GM21786 (cell line): ENCODE results near the gene ZMYND15.

Experiments used
- ATAC-seq: cut with Tn5 transposase; IDR thresholded peaks from one replicate; pipeline ENCODE4 v1.9.1; 2021; ENCODE audit not compliant: unreplicated experiment

The ZMYND15 gene

DNA sequence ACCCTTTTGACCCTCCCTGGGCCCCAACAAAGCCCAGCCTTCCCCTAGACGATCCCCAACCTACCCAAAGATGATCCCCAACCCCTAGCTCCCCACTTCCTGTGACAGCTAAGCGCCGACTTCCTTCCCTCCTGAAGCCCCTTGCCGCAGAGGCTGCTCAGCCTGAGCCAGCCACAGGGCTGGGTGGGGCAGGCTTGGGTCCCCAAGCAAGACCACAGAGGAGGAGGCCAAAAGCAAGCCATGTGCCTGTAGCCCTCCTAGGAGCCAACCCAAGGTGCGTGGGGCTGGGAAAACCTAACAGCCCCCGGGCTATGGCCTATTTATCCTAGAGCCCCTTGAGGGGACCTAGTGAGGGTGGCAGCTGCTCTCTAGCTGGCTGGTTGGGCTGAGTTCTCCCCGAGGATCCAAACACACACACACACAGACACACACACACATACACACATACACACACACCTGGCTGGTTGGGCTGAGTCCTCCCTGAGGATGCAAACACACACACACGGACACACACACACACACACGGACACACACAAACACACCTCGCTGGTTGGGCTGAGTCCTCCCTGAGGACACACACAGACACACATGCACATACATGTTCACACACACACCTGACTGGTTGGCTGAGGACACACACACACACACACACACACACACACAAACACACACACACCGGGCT, 24.4 kb upstream of the ZMYND15 start:
- no peak for ATAC-seq

DNA sequence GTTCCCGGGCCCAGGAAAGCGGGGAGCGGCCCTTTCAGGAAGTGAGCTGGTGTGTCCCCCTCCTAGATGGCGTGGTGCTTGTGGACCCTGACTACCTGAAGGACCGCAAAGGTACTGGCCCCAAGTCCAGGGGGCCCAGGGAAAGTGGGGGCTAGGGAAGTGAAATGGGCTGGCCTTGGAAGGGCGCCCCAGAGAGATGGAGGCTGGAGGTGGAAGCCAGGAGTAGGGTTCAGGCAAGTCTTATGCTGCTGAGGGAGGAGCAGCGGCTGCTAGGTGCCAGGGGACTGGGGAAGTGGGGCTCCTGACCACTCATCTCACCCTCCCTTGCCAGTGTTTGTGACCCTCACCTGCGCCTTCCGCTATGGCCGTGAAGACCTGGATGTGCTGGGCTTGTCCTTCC, 23.6 kb upstream of the ZMYND15 start:
- no peak for ATAC-seq

DNA sequence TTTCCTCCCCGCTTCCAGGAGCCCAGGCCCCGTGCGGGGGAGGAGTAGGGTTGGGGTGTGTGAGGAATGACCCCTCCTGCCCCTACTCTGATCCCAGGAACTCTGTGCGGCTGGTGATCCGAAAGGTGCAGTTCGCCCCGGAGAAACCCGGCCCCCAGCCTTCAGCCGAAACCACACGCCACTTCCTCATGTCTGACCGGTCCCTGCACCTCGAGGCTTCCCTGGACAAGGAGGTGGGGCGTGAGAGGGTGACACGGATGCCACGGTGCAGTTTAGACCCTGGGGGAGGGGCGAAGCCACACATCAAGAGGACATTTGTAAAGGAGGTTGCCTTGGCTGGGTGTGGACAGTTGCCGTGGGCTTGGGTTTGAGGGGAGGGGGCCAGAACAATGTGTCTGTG, 21.8 kb upstream of the ZMYND15 start:
- ATAC-seq, result no peak

DNA sequence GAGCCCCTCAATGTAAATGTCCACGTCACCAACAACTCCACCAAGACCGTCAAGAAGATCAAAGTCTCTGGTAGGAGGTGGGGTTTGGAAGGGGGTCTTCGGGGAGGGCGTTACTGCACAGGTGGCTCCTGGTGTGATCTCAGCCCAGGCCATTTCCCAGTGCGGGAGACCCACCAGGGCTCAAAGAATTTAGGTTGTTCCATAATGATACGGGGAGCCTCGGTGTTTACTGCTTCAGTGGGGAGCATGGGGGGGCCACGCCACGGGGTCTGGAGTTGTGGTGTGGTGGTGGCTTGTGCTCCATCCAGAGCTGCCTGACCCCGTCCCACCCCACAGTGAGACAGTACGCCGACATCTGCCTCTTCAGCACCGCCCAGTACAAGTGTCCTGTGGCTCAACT, 21.4 kb upstream of the ZMYND15 start:
- no peak for ATAC-seq

DNA sequence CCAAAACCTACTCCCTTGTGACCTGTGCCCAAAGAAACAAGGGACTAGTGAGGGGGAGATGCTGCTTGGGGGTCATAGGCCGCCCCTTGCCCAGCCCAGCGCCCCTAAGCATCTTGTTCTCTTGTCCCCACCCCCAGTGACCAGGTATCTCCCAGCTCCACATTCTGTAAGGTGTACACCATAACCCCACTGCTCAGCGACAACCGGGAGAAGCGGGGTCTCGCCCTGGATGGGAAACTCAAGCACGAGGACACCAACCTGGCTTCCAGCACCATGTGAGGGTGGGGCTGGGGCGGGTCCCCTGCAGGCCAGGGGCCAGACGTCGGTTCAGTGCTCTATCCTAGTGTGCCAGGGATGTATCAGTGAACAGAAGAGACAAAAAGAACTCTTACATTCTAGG, 20.5 kb upstream of the ZMYND15 start:
- ATAC-seq, result no peak

DNA sequence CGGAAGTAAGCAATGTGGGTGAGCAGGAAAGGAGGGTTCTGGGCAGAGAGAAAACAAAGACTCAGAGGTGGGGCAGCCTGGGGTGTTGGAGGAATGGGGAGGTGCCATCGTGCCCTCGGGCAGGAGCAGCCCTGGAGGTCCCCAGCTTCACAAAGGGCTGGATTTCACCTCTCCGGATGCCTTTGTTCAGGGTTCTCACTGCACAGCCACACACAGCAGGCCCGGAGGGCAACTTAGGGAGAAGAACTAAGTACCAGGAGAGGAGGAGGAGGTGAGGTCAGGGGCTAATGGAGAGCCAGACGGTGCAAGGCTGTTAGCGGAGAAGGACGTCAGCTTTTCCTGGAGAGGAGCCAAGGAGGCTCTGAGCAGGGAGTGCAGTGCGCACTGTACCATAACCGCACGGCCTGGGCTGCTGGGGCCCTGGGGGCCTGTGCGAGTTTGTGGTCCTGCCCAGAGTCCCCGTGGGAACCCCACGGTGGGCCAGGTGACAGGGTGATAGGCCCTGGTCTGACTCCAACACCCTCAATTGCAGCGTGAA, 19.9 kb upstream of the ZMYND15 start:
- no peak for ATAC-seq

DNA sequence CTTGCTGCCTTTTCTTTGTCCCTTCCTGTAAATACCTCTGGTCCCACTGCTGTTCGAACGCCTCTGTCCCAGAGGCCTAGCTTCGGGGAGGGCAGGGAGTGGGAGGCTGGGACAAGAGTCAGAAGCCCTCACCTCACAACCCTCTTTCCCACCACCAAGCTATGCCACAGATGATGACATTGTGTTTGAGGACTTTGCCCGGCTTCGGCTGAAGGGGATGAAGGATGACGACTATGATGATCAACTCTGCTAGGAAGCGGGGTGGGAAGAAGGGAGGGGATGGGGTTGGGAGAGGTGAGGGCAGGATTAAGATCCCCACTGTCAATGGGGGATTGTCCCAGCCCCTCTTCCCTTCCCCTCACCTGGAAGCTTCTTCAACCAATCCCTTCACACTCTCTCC, 18.8 kb upstream of the ZMYND15 start:
- ATAC-seq, result no peak

DNA sequence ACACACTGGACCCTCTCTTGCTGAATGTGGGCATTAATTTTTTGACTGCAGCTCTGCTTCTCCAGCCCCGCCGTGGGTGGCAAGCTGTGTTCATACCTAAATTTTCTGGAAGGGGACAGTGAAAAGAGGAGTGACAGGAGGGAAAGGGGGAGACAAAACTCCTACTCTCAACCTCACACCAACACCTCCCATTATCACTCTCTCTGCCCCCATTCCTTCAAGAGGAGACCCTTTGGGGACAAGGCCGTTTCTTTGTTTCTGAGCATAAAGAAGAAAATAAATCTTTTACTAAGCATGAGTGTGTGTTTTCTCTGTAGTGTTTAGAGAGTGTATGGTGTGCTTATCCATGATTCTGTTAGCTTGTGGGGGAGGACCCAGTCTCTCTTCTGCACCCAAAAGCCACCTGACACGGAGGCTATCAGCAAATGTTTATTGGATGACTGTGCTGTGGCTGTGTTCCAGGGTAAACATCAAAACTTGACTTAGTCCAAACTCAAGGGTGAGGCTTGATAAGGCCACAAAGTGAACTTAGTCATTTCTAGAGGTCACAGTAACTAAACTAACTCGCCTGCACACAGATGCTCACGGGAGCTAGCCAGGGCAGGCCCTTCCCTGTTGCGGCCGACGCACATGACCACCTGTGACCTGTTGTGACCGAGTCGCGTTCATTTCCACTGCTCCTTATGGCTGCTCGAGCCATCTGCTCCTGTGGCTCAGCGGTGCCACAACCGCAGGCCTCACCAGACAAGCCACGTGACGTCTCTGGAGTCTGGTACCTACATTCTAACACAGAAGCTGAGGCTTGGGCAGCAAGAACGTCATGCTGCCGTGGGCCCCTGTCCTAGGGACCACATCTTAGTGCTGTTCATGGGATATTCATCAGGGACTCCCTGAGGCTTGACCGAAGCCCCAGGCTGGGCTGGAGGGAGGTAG, 18.2 kb upstream of the ZMYND15 start:
- ATAC-seq, result no peak

DNA sequence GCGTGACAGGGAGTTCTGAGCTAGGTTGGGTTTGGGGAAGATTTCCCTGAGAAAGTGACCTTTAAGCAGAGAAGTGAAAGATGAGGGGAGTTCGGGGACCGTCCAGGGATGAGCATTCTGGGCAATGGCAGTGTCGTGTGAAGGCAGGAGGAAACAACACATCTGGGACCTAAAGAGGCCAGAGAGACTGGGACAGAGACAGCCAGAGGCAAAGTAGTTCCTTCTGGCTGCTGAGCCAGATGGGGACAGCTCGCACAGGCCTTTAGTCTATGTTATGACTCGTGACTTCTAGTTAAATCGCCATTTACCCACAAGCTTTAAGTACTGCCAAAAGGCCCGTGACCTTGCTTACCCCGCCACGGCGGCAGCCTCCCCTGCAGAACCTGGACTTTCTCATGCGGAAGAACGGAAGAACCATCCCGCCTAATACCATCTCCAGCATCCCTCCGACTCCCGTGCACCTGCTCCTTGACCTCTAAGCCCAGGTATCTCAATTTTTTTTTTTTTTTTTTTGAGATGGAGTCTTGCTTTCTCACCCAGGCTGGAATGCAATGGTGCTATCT, 16.9 kb upstream of the ZMYND15 start:
- no peak for ATAC-seq

DNA sequence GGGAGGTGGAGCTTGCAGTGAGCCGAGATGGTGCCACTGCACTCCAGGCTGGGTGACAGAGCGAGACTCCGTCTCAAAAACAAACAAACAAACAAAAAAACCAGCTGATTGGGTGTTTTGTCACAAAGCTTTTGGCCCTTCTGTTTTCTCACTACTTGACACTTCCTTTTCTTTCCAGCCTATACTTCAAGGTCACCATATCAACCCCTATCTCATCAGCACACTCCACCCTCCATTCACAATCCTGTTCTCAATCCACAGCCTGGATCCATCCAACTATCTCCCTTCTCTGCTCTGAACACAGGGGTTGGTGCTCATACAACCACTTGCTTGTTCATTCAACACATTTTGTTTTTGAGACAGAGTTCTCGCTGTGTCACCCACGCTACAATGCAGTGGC, 15.0 kb upstream of the ZMYND15 start:
- no peak for ATAC-seq

DNA sequence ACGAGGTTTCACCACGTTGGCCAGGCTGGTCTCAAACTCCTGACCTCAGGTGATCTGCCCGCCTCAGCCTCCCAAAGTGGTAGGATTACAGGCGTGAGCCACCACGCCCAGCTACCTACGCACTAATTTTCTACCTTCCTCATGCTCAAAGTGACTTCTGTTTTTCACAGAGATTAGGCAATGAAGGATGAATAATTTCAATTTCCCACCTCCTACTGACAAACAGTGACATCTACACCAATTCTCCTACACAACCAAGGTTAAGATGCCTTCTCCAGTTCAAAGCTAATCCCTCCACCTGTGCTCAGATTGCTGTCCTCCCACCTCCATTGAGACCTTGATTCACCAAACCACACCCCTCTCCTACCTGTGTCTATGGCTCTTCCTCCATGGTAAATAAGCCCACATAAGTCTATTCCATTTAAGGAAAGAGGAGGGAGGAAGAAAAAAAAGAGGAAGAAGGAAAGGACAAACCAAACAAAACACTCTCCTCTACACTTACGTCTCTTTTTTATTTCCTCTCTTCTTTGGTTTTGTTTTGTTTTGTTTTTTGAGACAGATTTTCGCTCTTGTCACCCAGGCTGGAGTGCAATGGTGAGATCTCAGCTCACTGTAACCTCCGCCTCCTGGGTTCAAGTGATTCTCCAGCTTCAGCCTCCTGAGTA, 13.9 kb upstream of the ZMYND15 start:
- no peak for ATAC-seq

DNA sequence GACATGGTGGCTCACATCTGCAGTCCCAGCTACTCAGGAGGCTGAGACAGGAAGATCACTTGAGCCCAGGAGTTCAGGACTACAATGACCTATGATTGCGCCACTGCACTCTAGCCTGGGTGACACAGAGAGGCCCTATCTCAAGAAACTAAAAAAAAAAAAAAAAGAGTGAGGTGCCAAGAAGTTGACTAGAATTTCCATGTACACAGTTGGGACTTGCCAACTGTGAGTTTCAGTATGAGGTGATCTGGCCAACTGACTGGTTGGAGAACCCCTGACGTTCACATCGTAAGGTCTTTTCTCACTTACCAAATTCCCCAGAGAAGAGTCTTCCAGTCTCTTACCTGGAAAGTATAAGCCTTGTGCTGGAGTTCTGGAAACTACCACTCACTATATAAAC, 11.5 kb upstream of the ZMYND15 start:
- ATAC-seq, result no peak

DNA sequence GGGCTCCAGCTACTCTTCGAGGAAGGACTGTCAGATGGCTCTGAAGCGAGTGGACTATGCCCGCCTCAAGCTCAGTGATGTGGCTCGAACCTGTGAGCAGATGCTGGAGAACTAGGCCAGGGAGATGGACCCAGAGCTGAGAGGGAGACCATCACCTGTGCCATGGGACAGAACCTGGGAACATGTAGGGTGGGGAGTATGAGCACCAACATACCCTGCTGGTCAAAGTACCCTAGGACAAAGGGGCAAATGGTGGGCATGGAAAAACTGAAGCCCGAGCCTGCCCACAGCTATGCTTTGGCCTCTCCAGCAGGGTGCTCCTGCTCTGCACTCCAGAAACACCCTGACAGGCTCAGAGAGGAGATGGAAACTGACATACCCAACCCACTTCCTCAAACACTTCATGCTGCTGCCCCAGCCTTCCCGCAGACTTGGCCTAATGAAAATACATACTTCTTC, 6.5 kb upstream of the ZMYND15 start:
- ATAC-seq, result no peak

DNA sequence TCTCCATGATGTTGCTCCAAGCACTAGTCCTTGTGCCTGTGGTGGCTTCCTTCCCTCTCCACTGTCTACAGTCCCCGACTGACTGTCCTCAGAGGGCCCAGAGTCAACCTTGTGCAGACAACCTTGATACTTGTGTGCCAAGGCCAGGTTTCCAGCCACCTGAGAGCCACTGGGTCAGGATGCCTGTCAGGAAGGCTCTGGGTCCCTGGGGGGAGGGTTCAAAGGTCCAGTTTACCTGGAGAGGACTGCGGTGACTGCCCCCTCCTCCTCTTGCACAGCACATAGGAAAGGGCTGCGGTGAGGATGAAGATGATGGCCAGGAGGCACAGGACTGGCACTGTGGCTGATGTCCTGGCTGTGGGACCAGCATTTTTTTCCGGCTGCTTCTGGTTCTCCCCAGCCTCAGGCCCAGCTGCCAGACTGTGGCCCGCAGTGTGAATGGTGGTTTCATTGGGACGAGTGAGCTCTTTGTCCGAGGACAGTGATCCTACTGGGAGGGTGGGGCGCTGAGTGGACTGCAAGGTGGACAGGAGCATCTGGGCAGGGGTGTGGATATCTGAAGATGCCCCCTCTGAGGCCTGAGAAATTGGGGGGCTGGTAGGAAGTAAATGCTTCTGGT, 4.7 kb upstream of the ZMYND15 start:
- ATAC-seq, result no peak

DNA sequence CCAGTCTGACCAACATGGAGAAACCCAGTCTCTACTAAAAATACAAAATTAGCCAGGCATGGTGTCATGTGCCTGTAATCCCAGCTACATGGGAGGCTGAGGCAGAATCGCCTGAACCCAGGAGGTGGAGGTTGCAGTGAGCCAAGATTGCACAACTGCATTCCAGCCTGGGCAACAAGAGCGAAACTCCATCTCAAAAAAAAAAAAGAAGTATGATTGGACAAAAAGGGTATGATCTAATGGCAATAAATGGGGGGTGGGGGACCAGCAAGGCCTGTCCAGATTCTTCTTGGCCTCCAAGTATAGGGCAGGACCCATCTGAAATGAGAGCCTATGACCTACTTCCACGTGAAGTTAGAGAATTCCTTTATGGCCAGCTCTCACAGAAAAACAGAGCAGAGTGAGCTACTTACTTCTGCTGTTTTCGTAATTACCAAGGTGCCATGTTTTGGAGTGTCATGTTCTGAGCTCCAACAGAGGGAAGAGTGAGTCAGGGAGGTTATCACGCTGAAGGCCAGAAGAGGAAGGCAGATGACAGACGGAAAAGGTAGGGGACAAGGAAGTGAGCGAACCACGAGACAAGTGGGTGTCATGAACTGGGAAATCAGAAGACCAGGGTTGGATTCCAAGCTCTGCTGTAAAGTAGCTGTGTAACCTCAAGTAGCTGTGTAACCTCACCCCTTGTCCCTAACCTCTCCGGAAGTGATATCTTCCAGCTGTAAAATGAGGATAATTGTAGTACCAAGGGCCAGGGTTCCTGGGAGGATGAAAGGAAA, 3.6 kb upstream of the ZMYND15 start:
- ATAC-seq, result no peak

DNA sequence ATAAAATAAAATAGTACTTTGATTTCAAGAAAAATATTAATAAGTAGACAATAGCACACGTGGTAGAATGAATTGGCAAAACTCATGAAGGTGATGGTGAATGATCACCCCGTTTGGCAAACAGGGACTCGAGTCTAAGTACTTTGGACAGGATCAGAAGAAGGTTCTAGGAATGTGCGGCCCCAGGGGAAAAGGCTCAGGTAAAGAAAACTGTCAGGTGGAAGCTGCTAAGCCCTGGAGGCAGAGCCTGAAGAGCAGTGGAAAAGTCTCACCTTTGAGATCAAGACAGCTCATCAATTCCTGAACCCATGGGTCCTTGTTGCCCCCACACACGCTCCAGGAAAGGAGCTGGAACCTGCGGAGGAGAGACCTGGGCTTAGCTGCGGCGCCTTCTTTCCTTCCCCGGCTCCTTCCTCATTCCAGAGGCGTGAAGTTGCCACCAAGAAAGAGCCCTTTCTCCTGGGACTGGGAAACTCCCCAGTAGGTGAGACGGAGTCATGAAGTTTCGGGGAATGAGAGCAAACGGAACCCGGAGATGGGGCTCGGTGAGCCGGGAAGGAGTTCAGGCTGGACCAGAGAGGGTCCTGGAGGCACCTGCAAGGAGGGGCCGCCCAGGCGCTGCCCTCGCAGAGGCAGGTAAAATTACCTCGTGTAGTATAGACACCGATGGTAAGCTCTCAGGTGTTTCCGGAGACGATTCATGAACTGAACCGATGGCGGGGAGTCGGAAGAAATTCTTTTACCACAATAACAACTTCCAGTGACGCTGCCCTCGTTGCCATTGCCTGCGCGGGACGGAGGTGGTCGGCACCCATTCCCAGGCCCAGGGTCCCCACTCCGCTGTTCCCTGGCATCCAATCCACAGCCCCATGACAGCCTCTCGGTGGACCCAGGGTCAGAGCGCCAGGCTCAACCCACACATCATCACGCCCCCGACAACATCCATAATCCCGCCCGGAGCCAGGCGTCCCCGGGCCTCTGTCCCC, 1.2 kb upstream of the ZMYND15 start:
- no peak for ATAC-seq

DNA sequence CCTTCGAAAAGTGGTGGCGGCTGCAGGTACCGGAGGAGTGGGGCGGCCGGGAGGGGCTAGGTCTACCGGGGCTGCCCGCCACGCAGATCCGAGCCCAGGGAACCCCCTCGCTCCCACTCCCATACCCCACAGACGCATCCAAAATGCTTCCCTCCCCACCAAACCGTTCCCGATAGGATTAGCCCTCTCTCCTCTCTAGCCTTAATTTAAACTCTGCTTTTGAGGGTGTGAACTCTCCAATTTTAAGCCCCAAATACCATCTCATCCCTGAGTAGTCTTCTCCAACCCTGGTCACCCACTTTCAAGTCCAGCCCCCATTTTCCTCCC, 355 bp downstream of the ZMYND15 start:
- no peak for ATAC-seq

DNA sequence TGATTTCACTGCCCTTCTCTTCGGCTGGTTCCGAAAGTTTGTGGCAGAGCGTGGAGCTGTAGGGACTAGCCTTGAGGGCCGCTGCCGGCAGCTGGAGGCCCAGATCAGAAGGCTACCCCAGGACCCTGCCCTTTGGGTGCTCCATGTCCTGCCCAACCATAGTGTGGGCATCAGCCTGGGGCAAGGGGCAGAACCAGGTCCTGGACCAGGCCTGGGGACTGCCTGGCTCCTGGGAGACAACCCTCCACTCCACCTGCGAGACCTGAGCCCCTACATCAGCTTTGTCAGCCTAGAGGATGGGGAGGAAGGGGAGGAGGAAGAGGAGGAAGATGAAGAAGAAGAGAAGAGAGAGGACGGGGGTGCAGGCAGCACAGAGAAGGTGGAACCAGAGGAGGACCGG, 951 bp downstream of the ZMYND15 start:
- no peak for ATAC-seq

DNA sequence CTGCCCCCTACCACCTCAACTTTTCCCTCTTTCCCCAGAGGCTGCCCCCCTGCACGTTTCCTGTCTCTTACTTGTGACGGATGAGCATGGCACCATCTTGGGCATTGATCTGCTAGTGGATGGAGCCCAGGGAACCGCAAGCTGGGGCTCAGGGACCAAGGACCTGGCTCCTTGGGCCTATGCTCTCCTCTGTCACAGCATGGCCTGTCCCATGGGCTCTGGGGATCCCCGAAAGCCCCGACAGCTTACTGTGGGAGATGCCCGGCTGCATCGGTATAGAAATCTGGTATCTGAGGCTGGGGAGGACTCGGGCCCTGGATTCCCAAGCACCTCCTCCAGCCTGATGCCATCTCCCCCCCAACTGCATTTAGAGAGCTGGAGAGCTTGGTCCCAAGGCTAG, 1.9 kb downstream of the ZMYND15 start:
- ATAC-seq, result no peak
